Sciatic nerve (tissue), 2 donors: ENCODE measurements around the gene SMC4. TPM values are rescaled to one million over a fixed set of nuclear protein-coding genes. Genes with fewer than 3 reads are reported as not detected.

Source experiments
- ATAC-seq: fragments of 200-7000 bp; cut with Tn5 transposase; one replicate; pipeline ENCODE4 v1.9.1; 2020; ENCODE audit warnings: mild to moderate bottlenecking, moderate library complexity
- DNase-seq: peaks from one replicate; pipeline ENCODE4 v3.0.0-alpha.2; 2020; ENCODE audit warnings: low spot score
- intact Hi-C: fragments of 100-400 bp; cut with DNase I; formaldehyde crosslinking; loops from one replicate; pipeline ENCODE4 v1.14.2; 2022
- total RNA-seq: library from RNA; stranded (reverse); fragmentation: NEBNext Ultra II Directional; extraction: Animal tissue kit (Norgen Biotek cat#: 25700); gene quantifications from one replicate; pipeline ENCODE4 v1.2.1, GENCODE V29; 2021
- donor health status: DM: no; HTN: no; CAD: no.
- donor health status: DM: no; HTN: no; CAD: no.

Gene SMC4
- total RNA-seq, 1 donor from 2014 or later, result 21.4 TPM

DNA sequence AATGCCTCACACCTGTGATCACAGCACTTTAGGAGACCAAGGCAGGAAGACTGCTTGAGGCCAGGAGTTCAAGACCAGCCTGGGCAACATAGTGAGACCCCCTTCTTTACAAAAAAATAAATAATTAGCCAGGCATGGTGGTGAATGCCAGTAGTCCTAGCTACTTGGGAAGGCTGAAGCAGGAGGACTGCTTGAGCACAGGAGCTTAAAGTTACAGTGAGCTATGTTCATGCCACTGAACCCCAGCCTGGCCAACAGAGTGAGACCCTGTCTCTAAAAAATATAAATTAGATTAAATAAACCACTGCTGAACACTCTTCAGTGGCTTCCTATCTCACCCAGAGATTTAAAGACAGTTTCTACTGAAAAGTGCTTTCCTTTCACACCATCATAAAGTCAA is 6.7 kb upstream of the SMC4 start:
- no peak for ATAC-seq
- no peak for DNase-seq
- intact Hi-C loops, result no loop called here

DNA sequence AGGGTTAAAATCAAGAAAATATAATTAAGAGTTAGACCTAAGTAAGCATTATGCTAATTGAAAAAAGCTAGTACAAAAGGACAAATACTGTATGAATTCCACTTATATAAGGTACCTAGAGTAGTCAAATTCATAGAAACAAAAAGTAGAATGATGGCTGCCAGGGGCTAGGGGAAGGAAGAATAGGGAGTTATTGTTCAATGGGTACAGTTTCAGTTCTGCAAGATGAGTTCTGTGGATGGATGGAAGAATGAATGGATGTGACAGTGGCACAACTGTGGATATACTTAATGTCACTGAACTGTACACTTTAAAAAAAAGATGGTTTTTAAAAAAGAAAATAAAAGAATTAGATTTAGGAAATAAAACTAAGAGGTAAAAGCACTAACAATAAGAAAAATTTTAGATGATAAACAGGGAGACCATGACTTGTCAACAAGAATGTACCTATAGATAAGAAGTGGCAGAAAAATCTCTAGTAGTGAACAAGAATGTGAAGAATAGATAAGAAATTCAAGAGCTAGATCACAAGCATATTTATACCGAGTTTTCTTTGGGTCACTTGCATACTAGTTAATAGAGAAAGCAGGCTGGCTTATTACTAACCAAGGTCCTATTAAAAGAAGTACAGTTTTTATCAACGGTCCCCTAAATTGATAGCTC is 6.0 kb upstream of the SMC4 start:
- ATAC-seq (no peak), DNase-seq (no peak)
- intact Hi-C loops, result no loop called here

- DNase-seq (no peak), ATAC-seq (no peak)
- intact Hi-C loops, result no loop called here
Measured at GRCh38 chr3:160394009-160394392, 5.4 kb upstream of the SMC4 start.

- intact Hi-C loops, result no loop called here
- ATAC-seq, result no peak
- DNase-seq, result no peak
Measured at GRCh38 chr3:160395297-160395696, 4.2 kb upstream of the SMC4 start.

GRCh38 chr3:160398820-160399124 is 678 bp upstream of the SMC4 start:
- ATAC-seq (peak; percentile 30), DNase-seq (no peak)
- intact Hi-C loops, result no loop called here

DNA sequence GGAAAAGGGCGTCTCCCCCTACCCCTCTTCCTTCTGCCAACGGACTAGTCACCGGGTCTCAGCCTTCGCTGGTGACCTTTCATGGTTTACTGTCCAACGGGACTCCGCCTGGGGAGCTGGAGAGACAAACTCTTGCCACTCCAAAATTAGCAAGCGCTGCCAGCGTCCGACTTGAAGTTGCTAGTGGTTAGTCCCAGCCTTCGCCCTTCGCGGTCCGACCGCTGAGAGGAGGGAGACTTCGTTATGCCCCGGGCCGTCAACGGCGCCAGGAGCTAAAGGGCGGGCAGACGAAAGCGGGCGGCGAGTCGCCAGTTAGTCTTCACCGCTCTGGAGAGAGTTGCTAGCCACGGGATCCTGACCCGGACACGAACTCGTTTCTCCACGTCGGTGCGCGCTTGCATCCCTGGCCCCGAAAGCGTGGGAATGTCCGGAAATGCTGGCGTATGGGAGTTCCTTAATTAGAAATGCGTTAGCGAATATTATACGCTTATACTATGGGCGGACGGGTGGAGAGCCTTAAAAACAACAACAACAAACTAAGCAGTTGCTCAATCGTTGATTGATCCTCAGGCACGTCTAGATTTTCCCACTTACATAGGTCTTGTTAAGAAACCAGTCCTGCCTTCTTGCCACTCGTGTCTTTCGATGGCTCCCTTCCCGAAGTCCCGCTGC is 716 bp downstream of the SMC4 start:
- DNase-seq, result peak; percentile 65
- intact Hi-C loops, result no loop called here
- no peak for ATAC-seq

DNA sequence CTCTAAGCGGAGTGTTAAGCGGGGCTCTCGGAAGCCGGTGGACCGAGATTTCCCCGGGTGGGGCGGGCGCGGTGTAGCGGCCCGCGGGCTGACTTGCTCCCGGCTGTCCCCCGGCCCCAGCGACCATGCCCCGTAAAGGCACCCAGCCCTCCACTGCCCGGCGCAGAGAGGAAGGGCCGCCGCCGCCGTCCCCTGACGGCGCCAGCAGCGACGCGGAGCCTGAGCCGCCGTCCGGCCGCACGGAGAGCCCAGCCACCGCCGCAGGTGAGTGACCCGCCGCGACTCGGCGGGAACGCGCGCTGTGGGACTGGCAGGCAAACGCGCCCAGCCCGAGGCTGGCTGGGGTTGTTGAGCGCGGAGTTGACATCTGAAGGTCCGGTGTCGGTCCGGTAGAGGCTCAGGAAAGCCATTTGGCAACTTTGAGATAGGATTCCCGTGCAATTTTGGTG is 1.3 kb downstream of the SMC4 start:
- ATAC-seq (no peak), DNase-seq (peak; percentile 59)
- intact Hi-C loops, result no loop called here

DNA sequence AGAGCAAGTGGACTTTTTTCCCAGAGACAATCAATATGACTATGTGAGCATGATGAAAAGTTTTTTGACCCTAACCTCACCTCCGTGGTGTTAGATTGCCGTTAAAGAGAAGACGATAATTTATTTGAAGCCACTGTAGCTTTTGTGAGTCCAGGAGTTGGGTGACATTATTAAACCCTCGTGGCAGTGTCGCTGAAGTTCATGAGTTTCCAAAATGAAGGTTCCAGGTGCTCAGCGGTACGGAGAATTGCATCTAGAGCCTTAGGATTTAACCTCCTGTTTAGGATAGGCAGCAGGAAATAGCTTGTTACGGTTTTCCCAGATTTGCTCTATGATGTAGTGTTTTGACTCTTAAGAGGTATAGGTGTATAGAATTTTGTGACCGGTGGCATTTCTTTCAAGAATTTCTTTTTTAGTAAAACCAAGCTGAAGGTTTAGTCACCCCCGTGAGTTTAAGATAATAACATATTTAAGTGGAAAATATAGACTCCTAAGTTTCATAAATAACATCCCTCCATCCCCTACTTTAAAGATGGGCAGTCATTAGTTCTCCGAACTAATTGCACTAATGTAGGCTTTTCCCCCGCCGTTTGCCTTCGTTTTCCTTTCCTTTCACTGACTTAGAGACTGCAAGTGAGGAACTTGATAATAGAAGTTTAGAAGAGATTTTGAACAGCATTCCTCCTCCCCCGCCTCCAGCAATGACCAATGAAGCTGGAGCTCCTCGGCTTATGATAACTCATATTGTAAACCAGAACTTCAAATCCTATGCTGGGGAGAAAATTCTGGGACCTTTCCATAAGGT is 2.0 kb downstream of the SMC4 start:
- DNase-seq (no peak), ATAC-seq (no peak)
- intact Hi-C loops, result no loop called here

GRCh38 chr3:160402221-160403027 is 3.0 kb downstream of the SMC4 start:
- intact Hi-C loops, result no loop called here
- no peak for ATAC-seq
- DNase-seq, result no peak

- intact Hi-C loops, result no loop called here
- no peak for ATAC-seq
Measured at GRCh38 chr3:160403028-160403545, 3.6 kb downstream of the SMC4 start.

DNA sequence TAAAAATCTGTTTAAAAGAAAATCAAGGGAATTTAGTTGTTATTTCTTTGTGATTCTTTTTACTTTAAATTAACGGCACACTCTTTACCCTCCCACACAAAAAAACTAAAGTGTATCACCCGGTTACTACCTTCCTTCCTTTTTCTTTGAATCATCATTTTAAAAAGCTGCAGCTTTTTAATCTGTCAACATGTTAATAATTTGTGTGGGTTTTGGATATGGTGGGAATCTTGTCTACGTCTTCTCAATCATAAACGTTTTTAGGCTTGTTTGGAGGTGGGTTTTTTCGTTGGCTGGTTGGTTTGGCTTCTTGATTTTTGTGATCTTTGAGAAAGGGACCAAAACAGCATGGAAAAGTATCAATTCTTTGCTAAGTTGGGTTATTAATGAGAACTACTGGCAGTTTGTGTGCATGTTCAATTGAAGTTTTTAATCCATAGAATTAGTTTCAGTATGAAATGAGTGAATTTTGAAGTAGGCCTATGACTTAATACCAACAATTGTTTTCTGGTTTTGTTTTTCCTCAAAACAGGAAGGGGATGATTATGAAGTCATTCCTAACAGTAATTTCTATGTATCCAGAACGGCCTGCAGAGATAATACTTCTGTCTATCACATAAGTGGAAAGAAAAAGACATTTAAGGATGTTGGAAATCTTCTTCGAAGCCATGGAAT is 4.5 kb downstream of the SMC4 start:
- DNase-seq, result no peak
- no peak for ATAC-seq
- intact Hi-C loops, result no loop called here

More at GRCh38 chr3:160403028-160403545, 3.6 kb downstream of the SMC4 start:
- no peak for DNase-seq

DNA sequence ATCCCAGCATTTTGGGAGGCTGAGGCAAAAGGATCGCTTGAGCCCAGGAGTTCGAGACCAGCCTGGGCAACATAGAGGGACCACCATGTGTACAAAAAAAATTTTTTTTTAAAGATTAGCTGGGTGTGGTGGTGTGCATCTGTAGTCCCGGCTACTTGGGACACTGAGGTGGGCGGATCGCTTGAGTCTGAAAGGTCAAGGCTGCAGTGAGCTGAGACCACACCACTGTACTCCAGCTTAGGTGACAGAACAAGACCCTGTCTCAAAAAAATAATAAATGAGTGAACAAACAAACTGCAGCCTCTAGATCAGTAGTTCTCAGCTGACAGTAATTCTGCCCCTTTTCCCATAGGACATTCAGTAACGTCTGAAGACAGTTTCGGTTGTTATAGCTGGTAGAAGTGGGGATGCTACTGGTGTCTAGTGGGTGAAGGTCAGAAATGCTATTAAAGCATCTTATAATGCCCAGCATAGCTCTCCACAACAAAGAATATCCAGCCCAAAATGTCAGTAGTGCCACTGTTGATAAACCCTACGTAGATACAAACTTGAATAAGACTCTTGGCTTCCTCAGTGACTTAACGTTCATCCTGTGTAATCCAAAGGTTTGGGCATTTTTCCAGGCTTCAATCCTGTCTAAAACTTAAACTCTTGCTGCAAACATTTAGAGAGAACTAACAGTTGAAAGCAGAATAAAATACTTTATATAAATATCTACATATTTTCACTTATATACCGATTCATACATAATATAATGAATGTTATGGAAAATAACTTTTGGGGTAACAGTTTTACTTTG is 10.6 kb downstream of the SMC4 start:
- intact Hi-C loops, result loop anchor here (10.0 kb wide), 1 partner anchor 375 kb away; no protein-coding TSS in a partner anchor
- no peak for DNase-seq

GRCh38 chr3:160412477-160412876 is 13.0 kb downstream of the SMC4 start:
- ATAC-seq (no peak), DNase-seq (no peak)
- intact Hi-C loops, result loop anchor here (10.0 kb wide), 1 partner anchor 378 kb away; no protein-coding TSS in a partner anchor

More for the DNA sequence above, 10.6 kb downstream of the SMC4 start:
- no peak for ATAC-seq

DNA sequence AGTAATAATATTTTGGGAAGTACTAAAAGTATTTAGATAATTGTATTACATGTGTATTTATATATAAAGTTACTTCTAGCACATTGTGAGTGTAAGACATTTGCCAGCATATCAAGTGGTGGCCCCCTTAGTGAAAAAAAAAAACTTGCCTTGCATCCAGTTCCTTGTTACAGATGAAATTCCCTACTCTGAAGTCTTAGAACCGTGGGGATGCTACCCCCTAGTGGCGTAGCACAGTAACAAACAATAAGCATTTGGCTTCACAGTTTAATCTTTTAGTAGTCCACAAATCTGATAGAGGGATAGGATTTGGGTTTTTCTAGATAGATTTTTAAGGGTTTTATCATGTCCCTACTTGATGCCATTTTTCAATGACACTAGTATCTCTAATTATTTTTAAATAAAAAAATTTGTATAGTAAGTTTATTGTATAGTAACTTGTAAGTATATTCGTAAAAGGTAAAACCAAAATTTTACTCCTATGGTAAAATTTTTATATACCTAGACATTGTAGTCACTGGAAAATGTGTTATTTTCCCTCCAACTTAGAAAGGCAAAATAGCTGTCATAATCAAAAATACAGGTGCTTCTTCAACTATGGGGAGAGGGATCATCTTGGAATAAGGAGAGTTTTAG is 14.3 kb downstream of the SMC4 start:
- DNase-seq (peak; percentile 69), ATAC-seq (peak; percentile 71)
- intact Hi-C loops, result loop anchor here (10.0 kb wide), 1 partner anchor 379 kb away; no protein-coding TSS in a partner anchor

- intact Hi-C loops, result loop anchor here (10.0 kb wide), 1 partner anchor 383 kb away; no protein-coding TSS in a partner anchor
- DNase-seq (no peak), ATAC-seq (no peak)
Measured at GRCh38 chr3:160417311-160417710, 17.9 kb downstream of the SMC4 start.

GRCh38 chr3:160427832-160428424 is 28.5 kb downstream of the SMC4 start:
- no peak for DNase-seq
- ATAC-seq, result no peak
- intact Hi-C loops, result no loop called here

- intact Hi-C loops, result no loop called here
- ATAC-seq (no peak), DNase-seq (no peak)
Measured at GRCh38 chr3:160434071-160434470, 34.6 kb downstream of the SMC4 start.
